GOT3 (cell line): Measurements from ENCODE around the gene RSRC1.
"Not testable (repeated sequence)": the region's sequence is repeated elsewhere in the genome, so short reads cannot be mapped to it uniquely, and the experiment has no call there.

Source experiments
- DNase-seq: peaks from one replicate; lab custom pipeline; 2025; ENCODE audit warnings: mixed read lengths; lab: John Stamatoyannopoulos, UW

The RSRC1 gene

DNA sequence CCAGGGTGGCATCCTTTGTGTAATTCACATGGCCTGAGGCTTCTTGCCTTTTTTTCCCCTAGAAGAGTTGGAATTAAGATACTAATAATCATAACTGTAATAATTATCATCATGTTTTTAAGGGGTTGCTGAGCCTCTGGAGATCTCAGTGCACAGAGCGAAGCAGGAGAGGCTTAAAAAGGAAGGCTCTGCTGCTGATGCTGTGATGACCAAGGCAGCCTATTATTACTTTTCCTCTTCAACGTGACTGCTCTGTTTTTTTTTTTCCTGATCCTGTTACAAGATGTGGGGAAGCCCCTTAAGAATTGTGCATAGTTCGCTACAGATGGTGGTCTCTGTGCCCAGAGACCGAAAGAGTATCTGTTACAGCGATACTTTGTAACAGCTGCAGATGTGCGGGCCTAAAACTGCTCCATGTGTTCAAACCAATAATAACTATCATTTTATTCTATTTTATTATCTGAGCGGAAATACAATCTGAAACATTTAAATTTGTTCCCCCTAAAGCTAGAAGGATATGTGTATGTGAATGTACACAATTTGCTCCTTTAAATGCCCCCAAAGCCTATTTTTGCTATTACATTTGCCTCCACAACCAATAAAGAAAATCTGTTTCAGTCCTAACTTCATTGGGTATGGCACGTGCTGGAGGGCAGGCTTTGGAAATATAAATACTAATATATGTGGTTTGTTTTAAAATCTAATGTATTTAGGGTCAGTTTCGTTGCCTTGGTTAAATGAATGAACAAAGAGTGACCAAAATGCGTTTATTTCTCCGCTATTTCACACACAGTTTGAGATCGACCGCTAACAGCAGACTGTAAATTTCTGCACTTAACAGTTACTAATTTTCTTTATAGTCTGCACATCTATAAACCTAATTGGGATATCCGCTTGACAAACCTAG is 8.3 kb upstream of the RSRC1 start:
- DNase-seq: no peak

DNA sequence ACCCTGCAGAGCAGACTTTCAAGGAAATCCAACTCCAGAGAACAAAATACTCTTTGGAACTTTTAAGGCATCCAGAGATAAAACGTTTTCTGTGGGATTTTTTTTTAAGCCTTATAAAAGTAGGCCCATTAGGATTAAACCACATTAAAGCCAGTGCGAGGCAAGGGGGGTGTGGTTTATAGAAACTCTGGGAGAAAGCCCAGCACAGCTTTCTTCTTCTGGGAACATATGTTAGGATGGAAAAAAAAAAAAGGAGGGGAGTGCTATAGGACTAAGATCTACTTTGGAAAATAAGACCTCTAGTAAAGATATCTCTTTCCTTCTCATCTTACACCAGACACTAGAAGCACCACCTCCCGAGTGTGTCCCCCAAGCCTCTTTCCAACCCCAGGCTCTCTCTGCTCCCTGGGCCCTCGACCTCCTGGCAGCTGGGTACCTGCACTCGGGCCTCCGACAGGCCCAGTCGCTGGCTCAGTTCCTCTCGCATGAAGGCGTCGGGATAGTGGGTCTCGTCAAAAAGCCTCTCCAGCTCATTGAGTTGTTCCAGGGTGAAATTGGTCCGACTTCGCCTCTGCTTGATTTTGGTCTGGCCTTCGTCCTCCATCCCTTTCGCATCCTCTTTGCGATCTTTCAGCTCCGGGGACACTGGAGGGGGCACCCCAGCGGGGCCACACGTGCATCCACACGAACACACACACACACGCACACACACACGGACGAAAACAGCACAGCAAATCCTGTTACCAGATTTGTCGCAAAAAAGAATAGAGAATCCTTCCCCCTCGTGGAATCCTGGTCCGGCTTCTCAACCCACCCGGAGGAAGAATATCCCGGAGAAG is 7.4 kb upstream of the RSRC1 start:
- no peak for DNase-seq

DNA sequence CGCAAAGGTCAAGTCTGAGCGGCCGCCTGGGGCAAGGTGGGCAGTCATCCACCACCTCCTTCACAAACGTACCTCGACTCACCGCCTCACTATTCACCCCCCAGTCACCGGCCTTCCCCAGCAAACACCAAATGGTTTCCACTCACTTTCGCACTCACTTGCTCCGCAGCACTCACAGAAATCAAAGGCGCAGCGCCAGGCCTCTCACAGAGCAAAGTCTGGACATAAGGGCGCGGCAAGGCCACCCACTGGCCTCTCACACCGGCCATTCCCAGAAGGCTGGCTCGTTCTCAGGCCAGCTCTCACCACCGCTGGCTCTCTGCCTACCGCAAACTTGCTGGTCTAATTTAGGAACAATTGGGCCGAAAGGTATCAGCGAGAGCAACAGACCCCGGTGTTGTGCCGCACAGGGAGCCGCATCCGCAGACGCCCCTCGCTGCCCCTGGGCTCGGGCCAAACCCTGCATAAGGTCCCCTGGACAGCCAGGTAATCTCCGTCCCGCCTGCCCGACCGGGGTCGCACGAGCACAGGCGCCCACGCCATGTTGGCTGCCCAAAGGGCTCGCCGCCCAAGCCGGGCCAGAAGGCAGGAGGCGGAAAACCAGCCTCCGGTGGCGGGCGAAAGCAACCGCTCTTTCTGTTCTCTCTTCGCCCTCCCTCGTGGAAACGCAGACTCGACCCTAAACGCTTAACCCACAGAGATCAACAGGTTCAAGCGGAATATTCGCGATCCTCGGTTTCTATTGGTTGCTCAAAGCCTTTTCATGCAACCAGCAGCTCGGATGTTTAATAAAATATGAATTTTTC is 6.6 kb upstream of the RSRC1 start:
- DNase-seq: no peak

DNA sequence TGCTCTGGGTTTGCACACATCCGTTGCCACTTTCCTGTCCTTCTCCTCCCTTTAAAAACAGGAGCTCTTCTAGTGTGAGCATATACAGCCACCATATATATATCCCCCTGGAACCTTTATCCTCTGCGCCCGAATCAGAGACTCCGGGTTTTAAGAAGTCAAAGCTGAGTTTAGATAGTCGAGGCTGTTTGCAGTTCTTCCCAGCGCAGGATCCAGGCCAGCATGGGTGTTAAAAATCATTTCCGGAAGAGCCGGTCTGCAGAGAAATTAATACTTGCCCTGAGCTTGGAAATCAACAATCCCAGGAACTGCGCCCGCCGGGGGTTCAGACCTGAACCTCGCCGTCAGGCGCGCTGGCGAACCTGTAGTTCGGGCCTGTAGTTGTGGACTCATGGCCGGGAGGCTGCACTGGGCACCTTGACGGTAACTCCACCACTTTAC is 6.0 kb upstream of the RSRC1 start:
- no peak for DNase-seq

DNA sequence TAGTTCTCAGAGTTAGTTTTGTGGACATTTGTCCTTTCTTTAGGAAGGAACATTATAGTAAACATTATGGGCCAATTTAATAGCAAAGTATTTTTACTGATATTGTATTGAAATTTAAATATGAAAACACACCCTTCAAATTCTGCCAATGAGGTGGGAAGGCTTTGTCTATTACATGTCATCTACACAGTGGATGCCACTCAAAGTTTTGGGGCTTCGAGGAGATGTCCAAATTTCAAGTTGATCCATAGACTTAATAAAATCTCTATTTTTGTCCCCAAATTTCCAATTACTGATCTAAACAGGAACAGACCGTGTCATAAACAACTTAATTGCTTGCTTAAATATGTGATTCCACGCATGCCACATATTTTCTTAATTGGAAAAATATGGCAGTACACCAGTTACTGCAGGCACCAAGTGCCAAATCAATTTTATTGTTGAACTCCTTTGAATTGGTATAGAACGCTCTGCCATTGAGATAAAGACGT is 5.4 kb upstream of the RSRC1 start:
- no peak for DNase-seq

DNA sequence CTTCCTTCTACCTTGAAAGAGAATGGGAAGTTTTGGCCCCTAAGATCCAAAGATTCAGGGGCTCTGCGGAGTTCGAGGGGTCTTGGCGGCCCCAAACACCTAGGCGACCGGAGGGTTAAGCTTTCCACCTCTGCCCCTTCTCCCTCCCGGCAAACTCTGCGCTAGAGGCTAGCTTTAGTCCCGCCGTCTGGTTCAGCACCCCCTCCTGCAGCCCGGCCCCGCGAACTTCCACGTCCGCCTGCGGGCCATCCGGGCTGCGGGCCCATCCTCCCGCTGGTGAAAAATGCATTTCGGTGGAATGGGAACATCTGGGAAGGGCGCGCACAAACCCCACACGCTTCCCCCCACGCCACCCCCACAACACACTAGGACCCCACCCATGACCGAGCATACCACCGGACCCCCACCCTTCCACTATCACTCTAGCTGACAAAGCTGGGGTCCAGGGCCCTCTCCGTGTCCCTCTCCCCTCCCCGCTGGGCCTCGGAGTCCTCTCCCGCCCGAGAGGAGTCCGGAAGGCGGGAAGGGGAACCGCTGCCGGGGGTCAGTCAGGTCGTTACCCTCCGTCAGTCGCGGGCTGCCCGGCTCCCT is 4.7 kb upstream of the RSRC1 start:
- no peak for DNase-seq

DNA sequence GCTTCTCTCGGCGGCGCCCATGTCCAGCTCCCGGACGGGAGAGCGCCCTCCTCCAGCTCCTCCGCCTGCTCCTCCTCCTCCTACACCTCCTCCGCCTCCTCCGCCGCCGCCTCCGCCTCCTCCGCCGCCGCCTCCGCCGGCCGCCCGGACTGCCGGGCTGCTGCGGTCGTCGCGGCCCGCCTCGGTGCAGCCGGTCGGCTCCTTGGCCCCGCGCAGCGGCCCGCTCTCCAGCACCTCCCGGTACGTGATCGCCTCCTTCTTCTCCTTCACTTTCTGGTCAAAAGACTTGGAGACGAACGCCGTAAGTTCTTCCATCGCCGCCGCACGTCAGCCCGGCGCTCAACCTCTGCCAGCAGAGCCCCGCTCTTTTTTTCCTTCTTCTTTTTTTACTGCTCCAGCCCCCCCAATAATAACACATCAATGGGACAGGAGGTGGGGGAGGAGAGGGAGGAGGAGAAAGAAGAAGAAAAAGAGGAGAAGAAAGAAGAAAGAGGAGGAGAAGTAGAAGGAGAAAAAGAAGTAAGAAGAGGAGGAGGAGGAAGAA is 4.1 kb upstream of the RSRC1 start:
- DNase-seq: peak; percentile 44

DNA sequence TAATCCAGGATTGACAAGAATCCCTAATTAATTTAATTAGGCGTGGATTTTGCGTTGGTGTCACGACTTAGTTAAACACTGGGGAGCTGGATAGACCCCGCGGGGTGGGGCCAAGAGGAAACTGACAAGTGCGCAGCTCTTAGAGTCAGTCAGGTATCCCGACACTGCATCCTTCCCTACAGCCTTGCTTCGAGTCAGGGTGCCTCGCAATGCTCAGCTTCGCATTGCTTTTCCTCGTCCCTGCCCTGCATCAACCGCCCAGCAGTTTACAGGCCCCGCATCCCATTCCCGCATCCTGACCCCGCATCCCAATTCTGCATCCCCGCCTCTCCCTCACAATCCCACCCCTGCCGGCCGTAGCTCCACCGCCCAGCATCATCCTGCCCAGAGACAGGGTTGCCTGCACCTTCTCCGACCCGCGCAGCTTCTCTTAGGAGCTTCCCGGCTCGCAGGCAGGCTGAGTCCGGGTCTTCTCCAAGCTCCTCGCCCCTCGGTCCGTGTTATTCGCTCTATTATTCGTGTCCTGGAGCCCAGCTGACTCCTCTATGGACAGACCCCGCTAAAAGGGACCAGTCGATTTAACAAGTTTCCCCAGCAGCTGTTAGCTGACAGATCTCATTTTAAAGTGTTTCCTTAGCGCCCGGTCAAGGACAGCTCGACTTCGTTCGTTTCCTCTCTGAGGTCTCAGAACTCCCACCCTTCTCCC is 3.0 kb upstream of the RSRC1 start:
- no peak for DNase-seq

DNA sequence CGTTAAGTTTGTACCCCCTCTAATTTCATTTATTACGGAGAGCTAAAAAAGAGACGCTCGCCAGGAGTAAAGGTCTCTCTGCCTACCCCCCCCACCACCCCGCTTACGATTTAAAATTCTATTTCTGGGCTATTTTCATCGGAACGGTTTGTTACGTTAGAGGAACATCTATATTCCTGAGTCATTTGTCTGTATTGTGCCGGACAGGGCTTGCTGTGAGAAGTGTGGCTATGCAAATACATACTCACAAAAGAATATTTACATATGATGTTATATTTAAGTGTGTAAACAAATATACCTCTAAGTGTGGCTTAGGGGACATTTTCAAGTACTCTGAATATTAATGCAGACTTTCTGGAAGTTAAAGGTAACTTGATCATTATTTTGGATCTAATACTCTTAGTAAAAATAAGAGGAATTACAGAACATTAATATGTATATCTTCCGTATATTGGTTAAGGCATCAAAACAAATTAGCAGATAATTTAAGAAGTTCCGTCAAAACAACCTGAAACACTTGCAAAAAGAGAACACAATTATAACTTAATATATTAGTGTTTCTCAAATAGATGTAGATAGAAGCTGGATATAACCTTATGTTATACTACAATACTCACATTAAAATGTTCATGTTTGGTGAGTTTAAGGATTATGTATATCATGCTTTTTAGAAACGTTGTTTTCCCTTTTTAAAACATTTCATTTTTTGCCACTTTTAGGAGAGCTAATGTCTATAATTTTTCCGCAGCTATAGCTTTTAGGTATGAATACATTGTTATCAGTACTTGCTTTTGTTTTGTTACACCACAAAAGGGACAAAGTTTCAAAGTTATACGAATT is 2.1 kb upstream of the RSRC1 start:
- no peak for DNase-seq

DNA sequence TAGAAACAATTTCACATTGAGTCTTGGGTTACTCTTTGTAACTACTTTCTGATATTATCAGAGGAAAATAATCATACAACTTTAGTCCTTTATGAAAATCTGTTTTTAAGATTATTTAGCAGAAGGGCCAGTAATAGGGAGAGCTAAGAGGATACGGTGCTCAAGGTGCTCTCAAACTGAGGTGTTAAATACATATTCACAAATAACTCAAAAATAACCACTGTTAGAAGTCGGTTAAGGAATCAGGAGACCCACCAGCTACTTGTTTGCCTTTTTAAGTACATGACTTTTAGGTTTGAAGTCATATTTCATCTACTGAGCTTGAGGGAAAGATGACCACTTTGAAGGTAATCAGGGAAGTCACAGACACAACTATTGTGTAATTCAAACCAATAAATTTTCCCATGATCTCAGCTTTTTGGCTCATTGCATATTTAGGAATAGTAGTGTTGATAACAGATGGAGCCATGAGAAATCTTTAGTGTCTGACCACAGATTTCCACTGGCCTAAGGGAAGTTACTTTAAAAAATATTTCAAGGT is 1.4 kb upstream of the RSRC1 start:
- DNase-seq: no peak

DNA sequence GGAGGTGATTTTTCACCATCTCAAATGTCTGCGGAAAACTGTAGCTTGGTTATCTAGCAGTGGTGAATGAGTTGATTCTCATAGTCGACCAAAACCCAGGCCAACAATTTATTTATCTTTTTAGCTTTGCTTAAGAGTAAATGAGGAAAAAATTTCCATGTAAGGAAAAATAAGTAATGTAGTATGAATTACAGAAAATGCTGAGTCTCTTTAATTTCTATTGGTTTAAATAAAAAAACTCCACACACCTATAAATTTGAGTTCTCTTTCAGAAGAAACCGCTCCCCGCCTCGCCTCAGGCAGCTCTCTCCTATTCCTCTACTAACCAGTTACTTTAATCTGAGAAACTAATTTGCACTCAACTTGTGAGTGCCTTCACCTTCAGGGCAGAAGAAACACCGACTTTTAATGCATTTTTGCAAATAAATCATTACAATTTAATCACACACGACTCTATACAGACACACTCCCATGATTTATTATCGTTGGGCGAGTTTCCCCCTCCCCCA is 540 bp upstream of the RSRC1 start:
- no peak for DNase-seq

DNA sequence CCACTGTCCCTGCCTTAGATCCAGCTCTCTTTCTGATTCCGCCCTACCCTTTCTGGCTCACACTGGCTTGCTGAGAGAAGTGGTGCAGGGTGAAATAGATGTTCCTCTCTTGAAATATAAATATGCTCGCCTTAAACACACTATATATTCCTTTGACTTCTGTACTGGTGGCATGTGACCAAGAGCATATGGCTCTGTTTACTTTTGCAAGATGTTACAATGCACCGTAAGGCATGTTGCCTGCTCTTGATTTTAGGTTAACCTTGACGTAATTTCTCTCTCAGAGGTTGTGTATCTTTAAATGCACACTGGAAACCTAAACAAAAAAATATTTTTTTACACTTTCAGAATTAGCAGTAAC is 749 bp downstream of the RSRC1 start:
- no peak for DNase-seq

DNA sequence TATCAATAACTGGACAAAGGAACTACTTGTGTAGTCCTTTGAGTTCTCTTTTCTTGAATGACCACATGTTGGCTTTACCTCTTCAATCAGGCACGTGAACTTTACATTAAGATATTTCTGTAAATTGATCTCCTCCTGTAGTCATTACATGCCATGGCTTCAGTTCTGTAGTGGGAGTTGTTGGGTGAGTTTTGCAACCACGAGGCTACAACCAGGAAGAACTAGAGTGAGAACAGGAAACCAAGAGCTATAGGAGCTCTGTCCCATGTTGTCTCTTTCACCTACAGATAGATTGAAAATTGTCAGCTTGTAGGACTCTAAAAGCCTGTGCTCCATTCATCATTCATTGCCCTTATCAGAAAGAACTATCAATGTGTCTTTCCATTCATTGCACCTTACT is 2.0 kb downstream of the RSRC1 start:
- no peak for DNase-seq

DNA sequence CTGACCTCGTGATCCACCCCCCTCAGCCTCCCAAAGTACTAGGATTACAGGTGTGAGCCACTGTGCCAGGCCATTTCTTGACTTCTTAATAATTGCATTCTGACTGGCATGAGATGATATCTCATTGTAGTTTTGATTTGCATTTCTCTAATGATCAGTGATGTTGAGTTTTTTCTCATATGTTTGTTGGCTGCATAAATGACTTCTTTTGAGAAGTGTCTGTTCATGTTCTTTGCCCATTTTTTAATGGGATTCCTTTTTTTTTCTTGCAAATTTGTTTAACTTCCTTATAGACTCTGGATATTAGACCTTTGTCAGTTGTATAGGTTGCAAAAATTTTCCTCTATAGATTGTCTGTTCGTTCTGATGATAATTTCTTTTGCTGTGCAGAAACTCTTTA is 3.7 kb downstream of the RSRC1 start:
- DNase-seq: not testable (repeated sequence)

DNA sequence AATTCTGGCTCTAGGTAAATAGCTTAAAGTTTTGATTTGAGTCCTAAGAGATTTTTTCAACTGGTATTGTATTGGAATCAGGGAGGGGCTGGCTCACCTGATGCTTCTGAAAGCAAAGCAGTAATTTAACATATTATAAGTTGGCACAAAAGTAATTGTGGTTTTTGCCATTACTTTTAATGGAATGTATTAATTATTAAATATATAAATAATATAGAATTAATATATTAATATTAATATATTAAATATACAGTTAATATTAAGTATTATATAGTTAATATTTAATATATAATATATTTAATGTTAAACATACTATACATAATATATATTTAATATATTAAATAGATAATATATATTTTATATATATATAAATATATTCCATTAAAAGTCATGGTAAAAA is 10.4 kb downstream of the RSRC1 start:
- DNase-seq: no peak

DNA sequence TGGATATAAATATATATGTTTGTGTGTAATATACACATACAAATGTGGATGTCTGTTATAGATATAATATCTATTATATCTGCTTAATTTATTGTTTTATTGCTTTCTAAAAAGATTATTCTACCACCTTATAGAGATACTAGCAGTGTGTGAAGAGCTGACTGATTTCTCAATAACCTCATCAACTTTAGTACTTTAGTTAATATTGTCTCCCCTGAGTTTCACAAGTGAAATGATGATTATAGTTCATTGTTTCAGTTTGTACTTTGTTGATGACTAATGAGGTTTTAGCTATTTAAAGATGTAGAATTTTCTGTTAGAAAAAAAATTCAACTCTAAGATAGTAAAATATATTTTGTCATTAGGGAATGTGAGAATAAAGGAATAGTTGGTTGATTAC is 11.4 kb downstream of the RSRC1 start:
- DNase-seq: no peak

DNA sequence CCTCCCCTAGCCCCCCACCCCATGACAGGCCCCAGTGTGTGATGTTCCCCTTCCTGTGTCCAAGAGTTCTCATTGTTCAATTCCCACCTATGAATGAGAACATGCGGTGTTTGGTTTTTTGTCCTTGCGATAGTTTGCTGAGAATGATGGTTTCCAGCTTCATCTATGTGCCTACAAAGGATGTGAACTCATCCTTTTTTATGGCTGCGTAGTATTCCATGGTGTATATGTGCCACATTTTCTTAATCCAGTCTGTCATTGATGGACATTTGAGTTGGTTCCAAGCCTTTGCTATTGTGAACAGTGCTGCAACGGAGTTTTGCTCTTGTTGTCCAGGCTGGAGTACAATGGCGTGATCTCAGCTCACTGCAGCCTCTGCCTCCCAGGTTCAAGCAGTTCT is 12.8 kb downstream of the RSRC1 start:
- not testable (repeated sequence) for DNase-seq

DNA sequence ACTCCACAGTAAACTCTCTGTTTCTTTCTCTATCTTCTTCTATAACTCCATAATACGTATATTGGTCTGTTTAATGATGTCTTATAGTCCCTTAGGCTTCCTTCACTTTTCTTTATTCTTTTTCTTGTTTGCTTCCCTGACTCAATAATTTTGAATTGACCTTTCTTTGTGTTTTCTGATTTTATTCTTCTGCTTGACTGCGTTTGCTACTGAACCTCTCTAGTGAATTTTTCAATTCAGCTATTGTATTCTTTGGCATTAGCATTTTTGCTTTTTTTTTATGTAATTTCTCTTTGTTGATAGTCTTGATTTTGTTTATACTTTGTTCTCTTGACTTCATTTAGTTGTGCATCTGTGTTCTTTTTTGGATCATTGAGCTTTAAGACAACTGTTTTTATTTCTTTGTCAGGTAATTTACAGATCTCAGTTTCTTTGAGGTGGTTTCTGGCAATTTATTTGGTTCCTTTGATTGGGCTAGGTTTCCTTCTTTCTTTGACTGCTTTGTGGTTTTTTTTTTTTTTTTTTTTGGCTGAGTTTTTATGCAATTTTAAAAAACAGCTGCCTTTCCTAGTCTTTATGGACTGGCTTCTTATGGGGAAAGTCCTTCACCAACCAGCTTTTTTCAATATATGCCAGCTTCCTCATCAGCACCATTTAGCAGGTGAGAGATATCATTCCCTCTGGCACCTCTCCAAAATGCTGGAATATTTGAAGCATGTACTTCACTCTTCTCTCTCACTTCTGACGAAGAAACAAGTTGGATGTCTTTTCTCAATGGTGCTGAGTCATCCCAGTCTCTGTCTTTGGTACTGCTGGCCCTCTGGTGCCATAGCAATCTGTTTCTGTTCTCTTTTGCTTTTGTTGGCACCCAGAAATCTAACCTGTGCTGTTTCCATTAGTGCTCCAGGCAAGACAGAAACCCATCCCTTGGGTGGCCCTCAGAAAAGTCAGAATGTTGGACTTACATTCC is 17.6 kb downstream of the RSRC1 start:
- no peak for DNase-seq
